HEK293T (cell line): ENCODE measurements around the gene CADPS.

Experiments
- CTCF ChIA-PET: fragments of 350-600 bp; formaldehyde crosslinking; extraction: SDS; loops from one replicate; lab custom pipeline; 2021; ENCODE audit warnings: antibody characterized with exemption, inconsistent platforms; lab: Yijun Ruan, JAX
- POLR2A ChIA-PET: fragments of 350-600 bp; formaldehyde crosslinking; extraction: SDS; loops from one replicate; lab custom pipeline; 2020; ENCODE audit warnings: antibody characterized with exemption, inconsistent platforms; lab: Yijun Ruan, JAX
- DNase-seq: peaks from one replicate; pipeline ENCODE4 v3.0.0; 2012; ENCODE audit warnings: mixed read lengths; ENCODE audit errors: extremely low spot score
- ARNT ChIP-seq: fragments of 450-650 bp; IDR thresholded peaks from 2 replicates; pipeline ENCODE4 v1.6.1; 2017; ENCODE audit warnings: mild to moderate bottlenecking
- BHLHE40 ChIP-seq: fragments of 450-650 bp; IDR thresholded peaks from 2 replicates; pipeline ENCODE4 v1.6.1; 2016; ENCODE audit warnings: mild to moderate bottlenecking, moderate library complexity, borderline replicate concordance
- CTBP1 ChIP-seq: fragments of 450-650 bp; IDR thresholded peaks from 2 replicates; pipeline ENCODE4 v1.6.1; 2016; ENCODE audit warnings: borderline replicate concordance
- ELF4 ChIP-seq: fragments of 450-650 bp; IDR thresholded peaks from 2 replicates; pipeline ENCODE4 v1.6.1; 2017; ENCODE audit warnings: antibody characterized with exemption
- FOXA1 ChIP-seq: fragments of 450-650 bp; IDR thresholded peaks from 2 replicates; pipeline ENCODE4 v1.6.1; 2016; ENCODE audit warnings: mild to moderate bottlenecking
- FOXK2 ChIP-seq: fragments of 450-650 bp; IDR thresholded peaks from 2 replicates; pipeline ENCODE4 v1.6.1; 2016; ENCODE audit warnings: mild to moderate bottlenecking
- FOXM1 ChIP-seq: fragments of 450-650 bp; IDR thresholded peaks from 2 replicates; pipeline ENCODE4 v1.6.1; 2017; ENCODE audit warnings: mild to moderate bottlenecking, borderline replicate concordance
- HDGF ChIP-seq: fragments of 450-650 bp; IDR thresholded peaks from 2 replicates; pipeline ENCODE4 v1.6.1; 2017; ENCODE audit warnings: antibody characterized with exemption, borderline replicate concordance
- L3MBTL2 ChIP-seq: fragments of 450-650 bp; conservative IDR thresholded peaks from 2 replicates; pipeline ENCODE4 v1.6.1; 2016; ENCODE audit warnings: mild to moderate bottlenecking
- LEF1 ChIP-seq: fragments of 450-650 bp; IDR thresholded peaks from 2 replicates; pipeline ENCODE4 v1.6.1; 2017; ENCODE audit warnings: mild to moderate bottlenecking, borderline replicate concordance
- NFRKB ChIP-seq: fragments of 450-650 bp; IDR thresholded peaks from 2 replicates; pipeline ENCODE4 v1.6.1; 2016; ENCODE audit warnings: mild to moderate bottlenecking, moderate library complexity
- SP1 ChIP-seq: fragments of 450-650 bp; IDR thresholded peaks from 2 replicates; pipeline ENCODE4 v1.6.1; 2017
- SUZ12 ChIP-seq: fragments of 450-650 bp; IDR thresholded peaks from 2 replicates; pipeline ENCODE4 v1.6.1; 2016; ENCODE audit warnings: mild to moderate bottlenecking
- TARDBP ChIP-seq: fragments of 450-650 bp; IDR thresholded peaks from 2 replicates; pipeline ENCODE4 v1.6.1; 2016
- ZNF384 ChIP-seq: fragments of 450-650 bp; IDR thresholded peaks from 2 replicates; pipeline ENCODE4 v1.6.1; 2016
- TF ChIP-seq, protein P1 (sequence below): fragments of 450-650 bp; IDR thresholded peaks from 2 replicates; pipeline ENCODE4 v1.6.1; 2016

Gene CADPS

DNA sequence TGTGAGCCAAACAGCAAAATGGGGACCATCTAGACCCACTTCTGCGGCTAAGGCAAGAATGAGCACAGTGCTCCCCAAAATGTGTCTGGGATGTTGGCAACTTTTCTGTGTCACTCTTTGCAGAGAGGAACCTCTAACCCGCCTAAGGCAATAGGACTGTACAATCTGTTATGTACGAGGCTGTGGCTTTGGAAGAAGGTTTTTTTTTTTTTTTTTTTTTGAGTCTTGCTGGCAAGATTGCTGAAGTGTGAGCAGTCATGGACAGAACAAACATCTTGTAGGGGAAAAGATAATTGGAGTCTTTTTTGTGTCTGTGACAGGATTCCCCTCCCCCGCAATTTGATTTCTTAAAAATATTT, 509.1 kb downstream of the CADPS start:
- ChIA-PET POLR2A (no interaction called here), CTCF (no interaction called here)
- no peak for DNase-seq
- TF ChIP-seq SP1 = no peak
- TF ChIP-seq BHLHE40 = no peak

DNA sequence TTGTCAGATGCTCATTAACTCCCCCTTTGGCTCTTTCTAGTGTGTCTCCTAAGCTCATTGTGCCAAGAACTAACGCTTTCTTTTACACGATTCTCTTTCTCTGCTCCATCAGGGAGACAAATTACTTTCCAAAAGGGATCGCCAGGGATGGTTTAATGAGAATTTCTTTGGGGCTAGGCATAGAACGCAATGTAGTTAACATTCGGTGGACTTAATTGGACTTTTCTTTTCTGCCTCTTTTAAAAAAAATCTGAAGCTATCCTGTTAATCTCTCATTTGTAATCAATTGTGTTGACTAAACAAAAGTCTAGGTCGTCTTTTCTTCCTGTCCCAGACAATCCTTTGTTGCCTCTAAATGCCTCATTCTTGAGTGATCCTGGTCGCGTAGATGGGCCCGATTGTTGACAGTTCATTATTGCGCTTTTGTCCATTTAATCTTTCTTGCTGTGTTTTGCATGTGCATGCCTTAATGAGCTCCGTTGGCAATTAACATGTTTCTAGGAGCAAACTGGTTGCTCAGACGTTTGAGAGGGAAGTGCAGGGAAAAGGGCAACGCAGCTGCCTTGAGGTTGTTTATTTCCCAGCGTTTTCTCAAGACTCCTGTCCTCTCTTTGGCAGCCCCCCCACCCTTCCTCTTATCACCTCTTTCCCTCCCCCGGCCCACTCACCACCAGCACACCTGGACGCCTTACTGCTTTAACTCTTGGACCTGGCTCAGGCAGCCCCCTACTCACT, 509.7 kb downstream of the CADPS start:
- TF ChIP-seq NFRKB = no peak
- no peak for TF ChIP-seq FOXM1
- no peak for TF ChIP-seq TARDBP
- no peak for TF ChIP-seq FOXK2
- TF ChIP-seq L3MBTL2 = no peak
- TF ChIP-seq HDGF = no peak
- no peak for TF ChIP-seq LEF1
- DNase-seq = no peak
- ChIA-PET CTCF (no interaction called here), POLR2A (no interaction called here)

DNA sequence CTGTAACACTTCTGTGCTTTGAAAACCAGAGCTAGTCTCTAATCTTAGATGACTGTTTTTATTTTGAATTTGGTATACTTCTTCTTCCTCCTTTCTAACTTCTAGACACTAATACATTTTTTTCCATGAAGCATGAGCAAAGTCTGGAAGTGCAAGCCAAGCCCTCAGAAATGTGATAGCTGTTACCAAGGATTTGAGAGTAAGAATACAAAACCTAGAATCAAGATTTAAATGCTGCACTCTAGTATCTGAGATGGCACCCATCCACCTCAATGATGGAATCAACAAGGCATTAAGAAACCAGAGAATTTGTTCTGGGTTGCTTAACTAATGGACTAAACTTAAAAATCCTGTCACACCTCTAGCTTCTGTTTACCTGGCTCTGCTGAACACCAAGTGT, 511.0 kb downstream of the CADPS start:
- ChIA-PET POLR2A (no interaction called here), CTCF (no interaction called here)
- no peak for DNase-seq
- TF ChIP-seq ELF4 (no peak), ZNF384 (no peak), CTBP1 (no peak), FOXK2 (no peak), NFRKB (no peak), SP1 (no peak), SUZ12 (no peak), FOXM1 (no peak), BHLHE40 (no peak), L3MBTL2 (no peak), TARDBP (no peak)
- TF ChIP-seq, protein P1, sequence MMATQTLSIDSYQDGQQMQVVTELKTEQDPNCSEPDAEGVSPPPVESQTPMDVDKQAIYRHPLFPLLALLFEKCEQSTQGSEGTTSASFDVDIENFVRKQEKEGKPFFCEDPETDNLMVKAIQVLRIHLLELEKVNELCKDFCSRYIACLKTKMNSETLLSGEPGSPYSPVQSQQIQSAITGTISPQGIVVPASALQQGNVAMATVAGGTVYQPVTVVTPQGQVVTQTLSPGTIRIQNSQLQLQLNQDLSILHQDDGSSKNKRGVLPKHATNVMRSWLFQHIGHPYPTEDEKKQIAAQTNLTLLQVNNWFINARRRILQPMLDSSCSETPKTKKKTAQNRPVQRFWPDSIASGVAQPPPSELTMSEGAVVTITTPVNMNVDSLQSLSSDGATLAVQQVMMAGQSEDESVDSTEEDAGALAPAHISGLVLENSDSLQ = no peak

DNA sequence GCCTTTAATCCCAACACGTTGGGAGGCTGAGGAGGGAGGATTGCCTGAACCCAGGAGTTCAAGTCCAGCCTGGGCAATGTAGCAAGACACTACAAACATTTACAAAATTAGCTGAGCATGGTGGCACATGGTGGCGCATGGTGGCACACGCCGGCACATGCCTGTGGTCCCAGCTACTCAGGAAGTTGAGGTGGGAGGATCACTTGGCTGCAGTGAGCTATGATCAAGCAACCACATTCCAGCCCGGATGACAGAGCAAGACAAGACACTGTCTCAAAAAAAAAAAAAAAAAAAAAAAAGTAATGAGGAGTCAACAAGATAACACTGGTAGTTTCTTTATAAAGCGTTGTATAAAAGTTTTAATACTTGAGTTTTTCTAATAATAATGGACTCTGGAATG, 511.9 kb downstream of the CADPS start:
- TF ChIP-seq FOXA1 (no peak), HDGF (no peak), SP1 (no peak), SUZ12 (no peak), NFRKB (no peak)
- CTCF ChIA-PET = no interaction called here
- POLR2A ChIA-PET = no interaction called here
- DNase-seq = no peak

DNA sequence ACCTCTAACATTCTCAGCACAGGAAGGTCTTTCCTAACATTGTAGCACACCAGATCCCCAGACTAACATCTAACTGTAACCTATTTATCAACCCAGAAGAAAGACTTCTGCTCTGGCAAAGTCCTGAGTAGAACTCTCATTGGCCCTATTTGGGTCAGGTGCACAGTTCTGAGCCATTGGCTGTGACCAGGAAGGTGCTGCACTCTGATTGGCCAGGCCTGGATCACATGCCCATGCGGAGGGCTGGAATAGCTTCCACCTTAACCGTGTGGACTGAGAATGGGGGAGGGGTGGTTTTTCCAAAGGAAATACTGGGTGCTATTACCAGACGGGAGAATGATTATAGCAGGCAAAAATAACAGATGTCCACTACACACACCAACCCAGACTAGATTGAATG, 513.4 kb downstream of the CADPS start:
- TF ChIP-seq, protein P1 = no peak
- TF ChIP-seq HDGF (no peak), FOXA1 (no peak), ZNF384 (no peak), BHLHE40 (no peak), FOXK2 (no peak), LEF1 (no peak), L3MBTL2 (no peak), ELF4 (no peak), TARDBP (no peak), NFRKB (no peak), SUZ12 (no peak), ARNT (no peak), CTBP1 (no peak), FOXM1 (no peak), SP1 (no peak)
- no peak for DNase-seq
- ChIA-PET POLR2A (no interaction called here), CTCF (no interaction called here)

DNA sequence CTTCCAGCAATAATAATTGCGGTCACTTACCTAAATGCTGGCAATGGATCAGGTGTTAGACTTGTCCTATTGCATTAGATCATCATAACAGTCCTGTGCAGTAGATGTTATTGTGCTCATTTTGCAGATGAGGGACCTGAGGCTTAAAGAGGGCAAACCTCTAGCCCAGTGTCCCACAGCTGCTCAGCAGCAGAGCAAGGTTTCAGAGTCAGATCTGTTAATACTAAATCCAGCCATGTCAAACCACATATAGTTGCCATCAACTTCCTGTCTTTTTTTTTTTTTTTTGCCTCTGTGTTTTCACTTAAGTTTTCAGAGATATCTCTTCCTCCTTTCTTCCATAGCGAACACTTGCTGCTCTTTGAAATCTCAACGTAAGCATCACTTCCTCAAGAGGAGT, 514.0 kb downstream of the CADPS start:
- POLR2A ChIA-PET = no interaction called here
- no peak for TF ChIP-seq SUZ12
- no peak for TF ChIP-seq BHLHE40
- no peak for TF ChIP-seq SP1
- TF ChIP-seq HDGF = no peak
- TF ChIP-seq ELF4 = no peak
- no peak for TF ChIP-seq LEF1
- TF ChIP-seq, protein P1 = no peak
- TF ChIP-seq FOXM1 = no peak
- CTCF ChIA-PET = no interaction called here
- no peak for DNase-seq

DNA sequence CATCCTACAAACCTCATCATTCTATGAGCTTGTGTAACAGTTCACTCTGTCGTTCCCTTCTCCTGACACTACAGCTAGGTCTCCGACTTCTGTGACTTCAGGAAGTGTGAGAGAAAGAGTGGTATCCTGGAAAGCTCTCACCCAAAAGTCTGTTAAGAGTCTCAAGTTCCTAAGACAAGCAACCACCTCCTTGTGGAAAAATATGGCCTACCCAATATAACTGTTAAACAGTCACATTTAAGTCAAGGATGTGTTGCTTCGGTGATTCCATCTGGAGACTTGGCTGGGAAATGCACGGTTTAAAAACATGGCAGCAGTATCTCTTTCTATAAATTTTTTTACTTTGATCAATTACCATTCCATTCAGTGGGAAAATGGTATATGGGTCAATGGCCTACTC, 515.7 kb downstream of the CADPS start:
- POLR2A ChIA-PET = no interaction called here
- CTCF ChIA-PET = no interaction called here
- DNase-seq = no peak
- TF ChIP-seq SP1 = no peak
- TF ChIP-seq TARDBP = no peak
- TF ChIP-seq FOXM1 = no peak
- no peak for TF ChIP-seq L3MBTL2
- no peak for TF ChIP-seq HDGF
- TF ChIP-seq, protein P1 = no peak
- TF ChIP-seq LEF1 = no peak
- no peak for TF ChIP-seq FOXA1
- TF ChIP-seq FOXK2 = no peak
- TF ChIP-seq SUZ12 = no peak
- TF ChIP-seq NFRKB = no peak
- TF ChIP-seq CTBP1 = no peak
